Hepatic stellate cell (primary cell): Measurements from ENCODE around the gene ZPR1.
A peak's percentile ranks its signal among the peaks of the same experiment; 100 is the strongest.
"Not testable (repeated sequence)": the region's sequence is repeated elsewhere in the genome, so short reads cannot be mapped to it uniquely, and the experiment has no call there.

Experiments
- DNase-seq: peaks from one replicate; pipeline ENCODE4 v3.0.0; 2011; ENCODE audit warnings: low spot score

Gene ZPR1

GRCh38 chr11:116792144-116792868 lies 4.5 kb upstream of the ZPR1 start:
- DNase-seq, result no peak

- DNase-seq, result no peak
Measured at GRCh38 chr11:116791813-116792143, 4.0 kb upstream of the ZPR1 start, which contains the start of gene APOA5. Gene APOA5 (minus strand): TSS chr11:116791879. CDS start chr11:116791860, 19 bp downstream.

- DNase-seq, result peak; percentile 91
Measured at GRCh38 chr11:116791002-116791812, 3.4 kb upstream of the ZPR1 start.

- DNase-seq, result no peak
Measured at GRCh38 chr11:116790167-116791001, 2.6 kb upstream of the ZPR1 start.

- no peak for DNase-seq
Measured at GRCh38 chr11:116788975-116789374, 1.2 kb upstream of the ZPR1 start.

- no peak for DNase-seq
Measured at GRCh38 chr11:116788534-116788933, 711 bp upstream of the ZPR1 start.

GRCh38 chr11:116787436-116787785 lies 412 bp downstream of the ZPR1 start:
- peak; percentile 11 for DNase-seq

- no peak for DNase-seq
Measured at GRCh38 chr11:116786966-116787365, 857 bp downstream of the ZPR1 start.

- no peak for DNase-seq
Measured at GRCh38 chr11:116786326-116786725, 1.5 kb downstream of the ZPR1 start.

GRCh38 chr11:116782728-116783127 lies 5.1 kb downstream of the ZPR1 start:
- DNase-seq, result no peak

GRCh38 chr11:116778556-116778955 lies 9.3 kb downstream of the ZPR1 start:
- no peak for DNase-seq

- no peak for DNase-seq
Measured at GRCh38 chr11:116777056-116777455, 10.8 kb downstream of the ZPR1 start.

GRCh38 chr11:116776522-116776984 lies 11.3 kb downstream of the ZPR1 start:
- DNase-seq, result no peak

- no peak for DNase-seq
Measured at GRCh38 chr11:116775975-116776374, 11.8 kb downstream of the ZPR1 start.

- no peak for DNase-seq
Measured at GRCh38 chr11:116774661-116775060, 13.2 kb downstream of the ZPR1 start.

- peak; percentile 51 for DNase-seq
Measured at GRCh38 chr11:116773203-116774097, 14.4 kb downstream of the ZPR1 start.

- DNase-seq, result peak; percentile 91
Measured at GRCh38 chr11:116772443-116773202, 15.2 kb downstream of the ZPR1 start, which contains the start of gene BUD13. Gene BUD13 (minus strand): TSS chr11:116772987. CDS start chr11:116772964, 23 bp downstream.

- no peak for DNase-seq
Measured at GRCh38 chr11:116771935-116772334, 15.9 kb downstream of the ZPR1 start.

GRCh38 chr11:116762132-116762531 lies 25.7 kb downstream of the ZPR1 start:
- no peak for DNase-seq

- not testable (repeated sequence) for DNase-seq
Measured at GRCh38 chr11:116756044-116756443, 31.8 kb downstream of the ZPR1 start.
